Measurements from ENCODE around the gene GCKR. TPM values are rescaled to one million over a fixed set of nuclear protein-coding genes. Genes with fewer than 3 reads are reported as not detected.

Gene GCKR, protein sequence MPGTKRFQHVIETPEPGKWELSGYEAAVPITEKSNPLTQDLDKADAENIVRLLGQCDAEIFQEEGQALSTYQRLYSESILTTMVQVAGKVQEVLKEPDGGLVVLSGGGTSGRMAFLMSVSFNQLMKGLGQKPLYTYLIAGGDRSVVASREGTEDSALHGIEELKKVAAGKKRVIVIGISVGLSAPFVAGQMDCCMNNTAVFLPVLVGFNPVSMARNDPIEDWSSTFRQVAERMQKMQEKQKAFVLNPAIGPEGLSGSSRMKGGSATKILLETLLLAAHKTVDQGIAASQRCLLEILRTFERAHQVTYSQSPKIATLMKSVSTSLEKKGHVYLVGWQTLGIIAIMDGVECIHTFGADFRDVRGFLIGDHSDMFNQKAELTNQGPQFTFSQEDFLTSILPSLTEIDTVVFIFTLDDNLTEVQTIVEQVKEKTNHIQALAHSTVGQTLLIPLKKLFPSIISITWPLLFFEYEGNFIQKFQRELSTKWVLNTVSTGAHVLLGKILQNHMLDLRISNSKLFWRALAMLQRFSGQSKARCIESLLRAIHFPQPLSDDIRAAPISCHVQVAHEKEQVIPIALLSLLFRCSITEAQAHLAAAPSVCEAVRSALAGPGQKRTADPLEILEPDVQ
- polyA plus RNA-seq (2012; rRNA removed) = 0.18 and 0.67 TPM in 2 replicates
- 0.12 and 0.17 TPM in 2 replicates for polyA plus RNA-seq (2012; cell fraction: cytosol; rRNA removed)
- 1.4 and 1.5 TPM in 2 replicates for polyA plus RNA-seq (2012; cell fraction: nucleus; rRNA removed)

- Histone ChIP-seq H3K9me3 (no peaks in the 10 kb centered on the region), H2AFZ (ENCODE audit: low read depth) (peak within 1 kb of the TSS; percentile 100), H4K20me1 (ENCODE audit: insufficient read depth) (no peaks in the 10 kb centered on the region), H3K9ac (peak within 1 kb of the TSS; percentile 81; the same call in 1 of the 2 replicates), H3K27ac (ENCODE audit: low read depth in 2 of 2, low read length in 1 of 2) (no peak within 1 kb of the TSS), H3K4me1 (ENCODE audit: control insufficient read depth in 1 of 2, insufficient read depth in 2 of 2, low read depth in 1 of 2, low read length in 1 of 2) (peaks cover 7 to 11% of the 10 kb centered on the region in 2 experiments), H3K4me3 (ENCODE audit: low read depth in 2 of 2, low read length in 1 of 2) (peak within 1 kb of the TSS; percentile 81 to 85), H3K36me3 (replicated peaks in 1 of 2; ENCODE audit: control insufficient read depth in 1 of 2, insufficient read depth in 2 of 2, low read length in 1 of 2) (peaks cover 0 to 5% of the 10 kb centered on the region in 2 experiments), H3K9me2 (no peaks in the 10 kb centered on the region), H3K79me2 (ENCODE audit: insufficient read depth) (no peaks in the 10 kb centered on the region), H3F3A (replicated peaks; ENCODE audit: insufficient read depth) (peaks cover 5% of the 10 kb centered on the region), H3K27me3 (ENCODE audit: insufficient read depth) (no peaks in the 10 kb centered on the region), H3K4me2 (peak within 1 kb of the TSS; percentile 94)
- 83% methylated on average over 12 of the region's 12 CpGs for WGBS (ENCODE audit: low lambda C conversion rate)
- ChIA-PET CTCF (interaction anchor here (1.7 to 2.6 kb wide), 2 partner anchors 11 to 187 kb away, joined by 5 to 13 read pairs; no protein-coding TSS in a partner anchor), POLR2A (no interaction called here)
- DNase-seq = no peak
- no peak for TF ChIP-seq TEAD4 (IDR thresholded peaks at IDR 0.05; ENCODE audit: borderline replicate concordance, insufficient read depth)
- no peak for TF ChIP-seq NFIC (IDR thresholded peaks at IDR 0.05; ENCODE audit: borderline replicate concordance)
- TF ChIP-seq, protein P1, sequence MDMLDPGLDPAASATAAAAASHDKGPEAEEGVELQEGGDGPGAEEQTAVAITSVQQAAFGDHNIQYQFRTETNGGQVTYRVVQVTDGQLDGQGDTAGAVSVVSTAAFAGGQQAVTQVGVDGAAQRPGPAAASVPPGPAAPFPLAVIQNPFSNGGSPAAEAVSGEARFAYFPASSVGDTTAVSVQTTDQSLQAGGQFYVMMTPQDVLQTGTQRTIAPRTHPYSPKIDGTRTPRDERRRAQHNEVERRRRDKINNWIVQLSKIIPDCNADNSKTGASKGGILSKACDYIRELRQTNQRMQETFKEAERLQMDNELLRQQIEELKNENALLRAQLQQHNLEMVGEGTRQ (IDR thresholded peaks at IDR 0.05; ENCODE audit: borderline replicate concordance, low read depth, low read length) = no peak
- TF ChIP-seq, protein P2, sequence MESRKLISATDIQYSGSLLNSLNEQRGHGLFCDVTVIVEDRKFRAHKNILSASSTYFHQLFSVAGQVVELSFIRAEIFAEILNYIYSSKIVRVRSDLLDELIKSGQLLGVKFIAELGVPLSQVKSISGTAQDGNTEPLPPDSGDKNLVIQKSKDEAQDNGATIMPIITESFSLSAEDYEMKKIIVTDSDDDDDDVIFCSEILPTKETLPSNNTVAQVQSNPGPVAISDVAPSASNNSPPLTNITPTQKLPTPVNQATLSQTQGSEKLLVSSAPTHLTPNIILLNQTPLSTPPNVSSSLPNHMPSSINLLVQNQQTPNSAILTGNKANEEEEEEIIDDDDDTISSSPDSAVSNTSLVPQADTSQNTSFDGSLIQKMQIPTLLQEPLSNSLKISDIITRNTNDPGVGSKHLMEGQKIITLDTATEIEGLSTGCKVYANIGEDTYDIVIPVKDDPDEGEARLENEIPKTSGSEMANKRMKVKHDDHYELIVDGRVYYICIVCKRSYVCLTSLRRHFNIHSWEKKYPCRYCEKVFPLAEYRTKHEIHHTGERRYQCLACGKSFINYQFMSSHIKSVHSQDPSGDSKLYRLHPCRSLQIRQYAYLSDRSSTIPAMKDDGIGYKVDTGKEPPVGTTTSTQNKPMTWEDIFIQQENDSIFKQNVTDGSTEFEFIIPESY (IDR thresholded peaks at IDR 0.05; ENCODE audit: borderline replicate concordance, low read depth) = no peak
- TF ChIP-seq TAF1 (IDR thresholded peaks at IDR 0.05; ENCODE audit: borderline replicate concordance, low read depth, low read length) = no peak
- no peak for TF ChIP-seq SMC3 (IDR thresholded peaks at IDR 0.05; ENCODE audit: low read depth, low read length)
- no peak for TF ChIP-seq GATA2 (CRISPR knock-in tag; IDR thresholded peaks at IDR 0.05)
- TF ChIP-seq RXRA (IDR thresholded peaks at IDR 0.05; ENCODE audit: borderline replicate concordance, low read depth) = no peak
- TF ChIP-seq SIN3A (IDR thresholded peaks at IDR 0.05; ENCODE audit: borderline replicate concordance, low read depth, low read length) = no peak
- TF ChIP-seq FOSL2 (IDR thresholded peaks at IDR 0.05; ENCODE audit: borderline replicate concordance, low read depth) = no peak
- TF ChIP-seq TCF12 (IDR thresholded peaks at IDR 0.05) = no peak
- TF ChIP-seq USF1 (IDR thresholded peaks at IDR 0.05; ENCODE audit: borderline replicate concordance, low read depth) = no peak
- no peak for TF ChIP-seq EZH2phosphoT487 (IDR thresholded peaks at IDR 0.05; ENCODE audit: borderline replicate concordance, low read depth)
Measured at GRCh38 chr2:27496357-27497287, at the start of gene GCKR. GCKR (plus strand) TSS chr2:27496839; CDS start chr2:27496905, 66 bp downstream.
